Uterus (tissue), 4 donors: ENCODE measurements around the gene PDGFC. TPM values are rescaled to one million over a fixed set of nuclear protein-coding genes. Genes with fewer than 3 reads are reported as not detected.
A peak's percentile ranks its signal among the peaks of the same experiment; 100 is the strongest.

ENCODE experiments used
- DNase-seq, 2 donors: peaks; one replicate each; pipeline ENCODE4 v3.0.0-alpha.2; 2019 to 2020
- H3K27ac ChIP-seq, 2 donors: fragments of 200-600 bp; sonication (generic); 1 replicate in 1 of 2; 2 replicates in 1 of 2; pipeline ENCODE4 v1.5.1; 2016 to 2018
- H3K27me3 ChIP-seq, 2 donors: fragments of 200-600 bp; sonication (generic); one replicate each; pipeline ENCODE4 v1.5.1; 2018 to 2019; ENCODE audit warnings: control low read depth in 1 of 2
- H3K36me3 ChIP-seq, 2 donors: fragments of 200-600 bp; sonication (generic); one replicate each; pipeline ENCODE4 v1.5.1; 2019; ENCODE audit warnings: control low read depth in 1 of 2
- H3K4me1 ChIP-seq, 2 donors: fragments of 200-600 bp; sonication (generic); one replicate each; pipeline ENCODE4 v1.5.1; 2018 to 2019; ENCODE audit warnings: control low read depth in 1 of 2
- H3K4me3 ChIP-seq, 2 donors: fragments of 200-600 bp; sonication (generic); 1 replicate in 1 of 2; 2 replicates in 1 of 2; pipeline ENCODE4 v1.5.1; 2018 to 2019; ENCODE audit warnings: mild to moderate bottlenecking in 1 of 2
- H3K9me3 ChIP-seq, 2 donors: fragments of 200-600 bp; sonication (generic); one replicate each; pipeline ENCODE4 v1.5.1; 2019; ENCODE audit warnings: control low read depth in 1 of 2
- POLR2A ChIP-seq, 2 donors: fragments of 450-650 bp; IDR thresholded peaks; one replicate each; pipeline ENCODE4 v1.6.1; 2016; ENCODE audit warnings: antibody characterized with exemption in 2 of 2, mild to moderate bottlenecking in 1 of 2, moderate library complexity in 1 of 2
- intact Hi-C: fragments of 100-400 bp; cut with DNase I; formaldehyde crosslinking; loops from one replicate; pipeline ENCODE4 v1.15.1; 2023; ENCODE audit warnings: low total_unique reads
- total RNA-seq, 4 donors: library from RNA; depleted of rRNA in 3 of 4; stranded (reverse); fragments of >200 nt in 3 of 4; gene quantifications; one replicate each; pipeline versions ENCODE4 v1.1.0 to v1.2.4, GENCODE V29; 2014 to 2023
- TF ChIP-seq, protein P1 (sequence below), 4 experiments: fragments of 200-600 bp in 2 of 4; fragments of 450-650 bp in 2 of 4; sonication (generic) in 2 of 4; IDR thresholded peaks; one replicate each; pipeline ENCODE4 v1.5.1; 2016 to 2019; ENCODE audit warnings: antibody characterized with exemption in 4 of 4, mild to moderate bottlenecking in 2 of 4, moderate library complexity in 1 of 4
- donor health status: DM: yes; HTN: yes; CAD: no.

The PDGFC gene
- total RNA-seq, 4 donors from 2014 or later: 22.5 to 103 (median 70.2) TPM

GRCh38 chr4:156815717-156816359 lies 155.8 kb downstream of the PDGFC start:
- no peaks in the 10 kb centered on the region for H3K4me1 ChIP-seq
- H3K27ac ChIP-seq: peak overlapping the region in 1 of 2 donors; percentile 31
- no peaks in the 10 kb centered on the region for H3K9me3 ChIP-seq
- H3K36me3 ChIP-seq: no peaks in the 10 kb centered on the region
- H3K27me3 ChIP-seq: no peaks in the 10 kb centered on the region
- no peak overlapping the region for H3K4me3 ChIP-seq
- no peak for TF ChIP-seq POLR2A (IDR thresholded peaks at IDR 0.05)
- TF ChIP-seq, protein P1, sequence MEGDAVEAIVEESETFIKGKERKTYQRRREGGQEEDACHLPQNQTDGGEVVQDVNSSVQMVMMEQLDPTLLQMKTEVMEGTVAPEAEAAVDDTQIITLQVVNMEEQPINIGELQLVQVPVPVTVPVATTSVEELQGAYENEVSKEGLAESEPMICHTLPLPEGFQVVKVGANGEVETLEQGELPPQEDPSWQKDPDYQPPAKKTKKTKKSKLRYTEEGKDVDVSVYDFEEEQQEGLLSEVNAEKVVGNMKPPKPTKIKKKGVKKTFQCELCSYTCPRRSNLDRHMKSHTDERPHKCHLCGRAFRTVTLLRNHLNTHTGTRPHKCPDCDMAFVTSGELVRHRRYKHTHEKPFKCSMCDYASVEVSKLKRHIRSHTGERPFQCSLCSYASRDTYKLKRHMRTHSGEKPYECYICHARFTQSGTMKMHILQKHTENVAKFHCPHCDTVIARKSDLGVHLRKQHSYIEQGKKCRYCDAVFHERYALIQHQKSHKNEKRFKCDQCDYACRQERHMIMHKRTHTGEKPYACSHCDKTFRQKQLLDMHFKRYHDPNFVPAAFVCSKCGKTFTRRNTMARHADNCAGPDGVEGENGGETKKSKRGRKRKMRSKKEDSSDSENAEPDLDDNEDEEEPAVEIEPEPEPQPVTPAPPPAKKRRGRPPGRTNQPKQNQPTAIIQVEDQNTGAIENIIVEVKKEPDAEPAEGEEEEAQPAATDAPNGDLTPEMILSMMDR (IDR thresholded peaks at IDR 0.05): no peak
- intact Hi-C loops: no loop called here
- DNase-seq: no peak

DNA sequence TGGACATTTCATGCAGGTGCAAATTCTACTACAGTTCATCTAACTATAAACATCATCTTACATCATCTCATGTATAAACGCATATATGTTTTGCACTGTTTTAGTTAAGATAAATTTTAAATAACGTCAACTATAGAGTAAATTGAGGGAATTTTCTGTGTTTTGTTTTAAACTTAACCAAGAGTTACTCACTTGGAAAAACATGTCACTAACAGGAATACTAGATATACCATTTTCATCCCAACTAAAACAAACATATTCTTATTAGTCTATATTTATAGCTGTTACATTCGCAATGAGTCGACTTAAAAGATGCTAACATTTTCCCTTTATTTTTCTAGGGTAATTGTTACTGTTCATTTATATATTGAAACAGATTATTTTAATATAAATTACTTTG lies 159.6 kb downstream of the PDGFC start:
- no peaks in the 10 kb centered on the region for H3K36me3 ChIP-seq
- no peaks in the 10 kb centered on the region for H3K4me1 ChIP-seq
- no peaks in the 10 kb centered on the region for H3K9me3 ChIP-seq
- H3K27me3 ChIP-seq: no peaks in the 10 kb centered on the region
- no peak for DNase-seq
- intact Hi-C loops: no loop called here
- no peak overlapping the region for H3K27ac ChIP-seq
- TF ChIP-seq, protein P1 (IDR thresholded peaks at IDR 0.05): no peak
- TF ChIP-seq POLR2A (IDR thresholded peaks at IDR 0.05): no peak
- no peak overlapping the region for H3K4me3 ChIP-seq

GRCh38 chr4:156811286-156811685 lies 160.3 kb downstream of the PDGFC start:
- H3K4me3 ChIP-seq: no peak overlapping the region
- TF ChIP-seq POLR2A (IDR thresholded peaks at IDR 0.05): no peak
- TF ChIP-seq, protein P1 (IDR thresholded peaks at IDR 0.05): no peak

DNA sequence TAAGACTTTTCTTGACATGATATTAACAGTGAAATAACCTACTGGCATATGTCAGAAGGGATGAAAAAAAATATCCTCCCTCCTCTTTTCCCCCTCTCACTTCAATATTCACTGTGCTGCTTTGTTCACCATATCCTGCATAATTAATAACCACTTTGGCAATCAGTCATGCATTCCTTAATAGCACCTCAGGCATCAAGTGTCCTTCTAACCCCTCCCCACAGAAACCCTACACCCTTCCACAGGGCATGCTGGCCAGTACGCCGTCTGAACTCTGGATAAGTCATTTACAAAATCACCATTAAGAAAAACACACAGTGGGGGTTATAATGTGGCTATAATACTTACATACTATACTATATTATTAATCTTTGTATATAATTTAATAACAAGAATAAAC lies 165.9 kb downstream of the PDGFC start:
- Histone ChIP-seq H3K27ac (no peak overlapping the region), H3K4me1 (no peaks in the 10 kb centered on the region), H3K4me3 (no peak overlapping the region), H3K9me3 (no peaks in the 10 kb centered on the region), H3K27me3 (no peaks in the 10 kb centered on the region), H3K36me3 (no peaks in the 10 kb centered on the region)
- DNase-seq: no peak
- TF ChIP-seq, protein P1 (IDR thresholded peaks at IDR 0.05): no peak
- no peak for TF ChIP-seq POLR2A (IDR thresholded peaks at IDR 0.05)
- intact Hi-C loops: no loop called here

More at GRCh38 chr4:156811286-156811685, 160.3 kb downstream of the PDGFC start:
- Histone ChIP-seq H3K9me3 (no peaks in the 10 kb centered on the region), H3K36me3 (no peaks in the 10 kb centered on the region), H3K27me3 (no peaks in the 10 kb centered on the region), H3K4me1 (no peaks in the 10 kb centered on the region), H3K27ac (no peak overlapping the region)
- intact Hi-C loops: no loop called here
- no peak for DNase-seq

GRCh38 chr4:156803056-156803455 lies 168.5 kb downstream of the PDGFC start:
- Histone ChIP-seq H3K27ac (no peak overlapping the region), H3K36me3 (no peaks in the 10 kb centered on the region), H3K4me3 (no peak overlapping the region), H3K27me3 (no peaks in the 10 kb centered on the region), H3K9me3 (no peaks in the 10 kb centered on the region), H3K4me1 (no peaks in the 10 kb centered on the region)
- TF ChIP-seq, protein P1 (IDR thresholded peaks at IDR 0.05): no peak
- TF ChIP-seq POLR2A (IDR thresholded peaks at IDR 0.05): no peak
- DNase-seq: no peak
- intact Hi-C loops: no loop called here
